Measurements from ENCODE around the gene CLDND1.

- no peak for TF ChIP-seq CTCF (IDR thresholded peaks at IDR 0.05)
- TF ChIP-seq POLR2A (IDR thresholded peaks at IDR 0.05) = no peak
These were observed 42.5 kb upstream of the CLDND1 start for GRCh38 chr3:98565237-98565643.

All from esophagus squamous epithelium (tissue), 4 donors.